GM18519 (cell line): ENCODE data around the gene RAB31.

Source experiments
- ATAC-seq: cut with Tn5 transposase; IDR thresholded peaks from one replicate; pipeline ENCODE4 v1.9.1; 2021; ENCODE audit warnings: mild to moderate bottlenecking, moderate library complexity; ENCODE audit not compliant: unreplicated experiment, low FRiP score

RAB31 gene

GRCh38 chr18:9829397-9829712 is 121.3 kb downstream of the RAB31 start:
- ATAC-seq: no peak

- ATAC-seq: no peak
These were observed 123.1 kb downstream of the RAB31 start for GRCh38 chr18:9831036-9831722.

GRCh38 chr18:9831723-9832199 is 123.7 kb downstream of the RAB31 start:
- no peak for ATAC-seq

GRCh38 chr18:9832871-9833270 is 124.8 kb downstream of the RAB31 start:
- ATAC-seq: no peak

- ATAC-seq: no peak
These were observed 126.5 kb downstream of the RAB31 start for GRCh38 chr18:9834551-9834950.

- no peak for ATAC-seq
These were observed 127.1 kb downstream of the RAB31 start for GRCh38 chr18:9835113-9835755.

- ATAC-seq: no peak
These were observed 127.7 kb downstream of the RAB31 start for GRCh38 chr18:9835825-9836224.

GRCh38 chr18:9838144-9838877 is 130.2 kb downstream of the RAB31 start:
- ATAC-seq: no peak

GRCh38 chr18:9839211-9839610 is 131.1 kb downstream of the RAB31 start:
- no peak for ATAC-seq

- no peak for ATAC-seq
These were observed 131.8 kb downstream of the RAB31 start for GRCh38 chr18:9839853-9840252.

GRCh38 chr18:9841752-9842151 is 133.7 kb downstream of the RAB31 start:
- no peak for ATAC-seq

- no peak for ATAC-seq
These were observed 134.3 kb downstream of the RAB31 start for GRCh38 chr18:9842448-9842847.

GRCh38 chr18:9845256-9845655 is 137.2 kb downstream of the RAB31 start:
- no peak for ATAC-seq

- ATAC-seq: no peak
These were observed 138.2 kb downstream of the RAB31 start for GRCh38 chr18:9846162-9846925.

- ATAC-seq: no peak
These were observed 140.2 kb downstream of the RAB31 start for GRCh38 chr18:9848170-9848879.

- no peak for ATAC-seq
These were observed 141.5 kb downstream of the RAB31 start for GRCh38 chr18:9849407-9850283.

- ATAC-seq: no peak
These were observed 142.2 kb downstream of the RAB31 start for GRCh38 chr18:9850309-9850708.

GRCh38 chr18:9851511-9851910 is 143.4 kb downstream of the RAB31 start:
- no peak for ATAC-seq
